B cell (primary cell): ENCODE data around the gene RNF130.

Experiments
- CTCF ChIP-seq: fragments of 200-600 bp; IDR thresholded peaks from one replicate; pipeline ENCODE4 v1.8.0; 2022; ENCODE audit warnings: antibody characterized with exemption, mild to moderate bottlenecking
- EZH2 ChIP-seq: IDR thresholded peaks from 2 replicates; pipeline ENCODE4 v1.6.1; 2012; ENCODE audit warnings: borderline replicate concordance, low read depth, mild to moderate bottlenecking, moderate library complexity, low read length; ENCODE audit not compliant: insufficient read depth, poor library complexity, severe bottlenecking

- TF ChIP-seq CTCF (no peak), EZH2 (no peak)
Observed at GRCh38 chr5:180093241-180093640, 21.7 kb upstream of the RNF130 start.
